AG09309 (cell line): Measurements from ENCODE around the gene ESR1.
"Not testable (repeated sequence)": the region's sequence is repeated elsewhere in the genome, so short reads cannot be mapped to it uniquely, and the experiment has no call there.

ENCODE experiments used
- DNase-seq: peaks from one replicate; pipeline ENCODE4 v3.0.0-alpha.2; 2010; ENCODE audit warnings: low read depth
- H3K4me3 ChIP-seq: 2 replicates; pipeline ENCODE4 v1.5.1; 2011; ENCODE audit warnings: mild to moderate bottlenecking, low read depth, low read length, moderate library complexity; ENCODE audit not compliant: control insufficient read depth
- TF ChIP-seq, protein P1 (sequence below): IDR thresholded peaks from 2 replicates; pipeline ENCODE4 v1.5.1; 2011; ENCODE audit warnings: mild to moderate bottlenecking, low read depth, low read length, inconsistent platforms; ENCODE audit not compliant: insufficient read depth, control insufficient read depth; ENCODE audit errors: missing control alignments

ESR1 gene

GRCh38 chr6:151882206-151882605, 74.7 kb downstream of the ESR1 start:
- DNase-seq, result no peak
- no peak overlapping the region for H3K4me3 ChIP-seq
- TF ChIP-seq, protein P1, sequence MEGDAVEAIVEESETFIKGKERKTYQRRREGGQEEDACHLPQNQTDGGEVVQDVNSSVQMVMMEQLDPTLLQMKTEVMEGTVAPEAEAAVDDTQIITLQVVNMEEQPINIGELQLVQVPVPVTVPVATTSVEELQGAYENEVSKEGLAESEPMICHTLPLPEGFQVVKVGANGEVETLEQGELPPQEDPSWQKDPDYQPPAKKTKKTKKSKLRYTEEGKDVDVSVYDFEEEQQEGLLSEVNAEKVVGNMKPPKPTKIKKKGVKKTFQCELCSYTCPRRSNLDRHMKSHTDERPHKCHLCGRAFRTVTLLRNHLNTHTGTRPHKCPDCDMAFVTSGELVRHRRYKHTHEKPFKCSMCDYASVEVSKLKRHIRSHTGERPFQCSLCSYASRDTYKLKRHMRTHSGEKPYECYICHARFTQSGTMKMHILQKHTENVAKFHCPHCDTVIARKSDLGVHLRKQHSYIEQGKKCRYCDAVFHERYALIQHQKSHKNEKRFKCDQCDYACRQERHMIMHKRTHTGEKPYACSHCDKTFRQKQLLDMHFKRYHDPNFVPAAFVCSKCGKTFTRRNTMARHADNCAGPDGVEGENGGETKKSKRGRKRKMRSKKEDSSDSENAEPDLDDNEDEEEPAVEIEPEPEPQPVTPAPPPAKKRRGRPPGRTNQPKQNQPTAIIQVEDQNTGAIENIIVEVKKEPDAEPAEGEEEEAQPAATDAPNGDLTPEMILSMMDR, result no peak

DNA sequence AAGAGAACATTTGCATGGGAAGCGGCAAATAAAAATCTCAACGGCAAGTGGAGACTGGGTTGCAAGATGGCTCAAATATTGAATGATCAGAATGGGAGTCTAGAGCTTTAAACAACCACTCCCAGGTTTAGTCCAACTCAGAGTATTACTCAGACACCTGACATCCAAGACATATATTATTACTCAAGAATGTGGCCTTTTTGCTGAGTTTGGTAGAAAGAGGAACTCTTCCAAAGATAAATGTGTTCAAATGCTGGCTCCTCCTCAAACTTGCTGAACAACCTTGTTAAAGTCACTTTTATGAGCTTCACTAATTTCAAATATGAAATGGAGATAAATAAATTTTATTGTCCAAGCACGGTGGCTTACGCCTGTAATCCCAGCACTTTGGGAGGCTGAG, 77.8 kb downstream of the ESR1 start:
- TF ChIP-seq, protein P1, result no peak
- no peak overlapping the region for H3K4me3 ChIP-seq
- no peak for DNase-seq

DNA sequence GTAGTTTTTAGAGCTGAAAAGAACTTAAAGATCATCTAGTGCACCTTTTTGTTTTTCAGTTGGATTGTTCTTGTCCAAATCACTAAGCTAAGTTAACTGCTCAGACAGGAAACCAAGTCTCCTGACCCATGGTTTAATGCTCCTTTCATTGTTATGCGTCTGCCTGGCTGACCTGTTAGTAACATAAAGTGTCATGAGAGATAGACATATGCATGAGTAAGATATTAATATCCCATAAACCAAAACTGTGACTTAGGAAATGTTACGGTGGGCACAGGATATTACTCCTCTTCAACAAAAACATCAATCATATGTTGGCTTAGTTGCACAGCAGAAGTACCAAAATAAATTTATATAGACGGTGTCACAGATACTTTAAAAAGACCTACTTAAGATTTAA, 84.0 kb downstream of the ESR1 start:
- no peak for DNase-seq
- TF ChIP-seq, protein P1, result no peak
- no peak overlapping the region for H3K4me3 ChIP-seq

DNA sequence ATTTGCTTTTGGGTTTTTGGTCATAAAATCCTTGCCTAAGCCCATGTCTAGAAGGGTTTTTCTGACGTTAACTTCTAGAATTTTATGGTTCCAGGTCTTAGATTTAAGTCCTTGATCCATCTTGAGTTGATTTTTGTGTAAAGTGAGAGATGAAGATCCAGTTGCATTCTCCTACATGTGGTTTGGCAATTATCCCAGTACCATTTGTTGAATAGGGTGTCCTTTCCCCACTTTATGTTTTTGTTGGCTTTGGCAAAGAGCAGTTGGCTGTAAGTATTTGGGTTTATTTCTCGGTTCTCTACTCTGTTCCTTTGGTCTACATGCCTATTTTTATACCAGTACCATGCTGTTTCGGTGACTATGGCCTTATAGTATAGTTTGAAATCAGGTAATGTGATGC, 86.9 kb downstream of the ESR1 start:
- DNase-seq, result not testable (repeated sequence)

DNA sequence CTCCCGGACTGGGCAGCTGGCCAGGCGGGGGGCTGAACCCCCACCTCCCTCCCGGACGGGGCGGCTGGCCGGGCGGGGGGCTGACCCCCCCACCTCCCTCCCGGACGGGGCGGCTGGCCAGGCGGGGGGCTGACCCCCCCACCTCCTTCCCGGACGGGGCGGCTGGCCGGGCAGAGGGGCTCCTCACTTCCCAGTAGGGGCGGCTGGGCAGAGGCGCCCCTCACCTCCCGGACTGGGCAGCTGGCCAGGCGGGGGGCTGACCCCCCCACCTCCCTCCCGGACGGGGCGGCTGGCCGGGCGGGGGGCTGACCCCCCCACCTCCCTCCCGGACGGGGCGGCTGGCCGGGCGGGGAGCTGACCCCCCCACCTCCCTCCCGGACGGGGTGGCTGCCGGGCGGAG, 91.7 kb downstream of the ESR1 start:
- not testable (repeated sequence) for H3K4me3 ChIP-seq, DNase-seq

More for the DNA sequence above, 86.9 kb downstream of the ESR1 start:
- H3K4me3 ChIP-seq, result not testable (repeated sequence)

DNA sequence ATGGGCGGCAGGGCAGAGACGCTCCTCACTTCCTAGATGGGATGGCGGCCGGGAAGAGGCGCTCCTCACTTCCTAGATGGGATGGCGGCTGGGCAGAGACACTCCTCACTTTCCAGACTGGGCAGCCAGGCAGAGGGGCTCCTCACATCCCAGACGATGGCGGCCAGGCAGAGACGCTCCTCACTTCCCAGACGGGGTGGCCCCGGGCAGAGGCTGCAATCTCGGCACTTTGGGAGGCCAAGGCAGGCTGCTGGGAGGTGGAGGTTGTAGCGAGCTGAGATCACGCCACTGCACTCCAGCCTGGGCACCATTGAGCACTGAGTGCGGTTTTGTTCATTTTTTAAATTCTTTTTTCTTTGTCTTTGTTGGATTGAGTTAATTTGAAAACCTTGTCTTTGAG, 92.3 kb downstream of the ESR1 start:
- DNase-seq, H3K4me3 ChIP-seq: not testable (repeated sequence)

DNA sequence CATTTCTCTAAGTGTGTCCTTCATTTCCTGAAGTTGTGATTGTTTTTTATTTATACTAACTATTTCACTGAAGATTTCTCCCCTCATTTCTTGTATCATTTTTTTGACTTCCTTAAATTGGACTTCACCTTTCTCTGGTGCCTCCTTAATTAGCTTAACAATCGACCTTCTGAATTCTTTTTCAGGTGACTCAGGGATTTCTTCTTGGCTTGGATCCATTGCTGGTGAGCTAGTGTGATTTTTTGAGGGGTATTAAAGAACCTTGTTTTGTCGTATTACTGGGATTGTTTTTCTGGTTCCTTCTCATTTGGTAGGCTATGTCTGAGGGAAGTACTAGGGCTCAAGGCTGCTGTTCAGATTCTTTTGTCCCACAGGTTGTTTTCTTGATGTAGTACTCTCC, 92.8 kb downstream of the ESR1 start:
- TF ChIP-seq, protein P1, result no peak
- no peak overlapping the region for H3K4me3 ChIP-seq
- DNase-seq, result no peak

- TF ChIP-seq, protein P1, result no peak
- no peak for DNase-seq
These were observed 93.5 kb downstream of the ESR1 start for GRCh38 chr6:151901009-151901411.

More at GRCh38 chr6:151901009-151901411, 93.5 kb downstream of the ESR1 start:
- H3K4me3 ChIP-seq, result no peak overlapping the region
